Inflammatory macrophage (primary cell): ENCODE measurements around the gene ABCA2.

ENCODE experiments used
- DNase-seq, 2 donors: peaks; one replicate each; pipeline ENCODE4 v3.0.0-alpha.2; 2020 to 2022

ABCA2 gene

GRCh38 chr9:136979769-136980587 lies 48.1 kb downstream of the ABCA2 start:
- DNase-seq: no peak

GRCh38 chr9:136978865-136979544 lies 49.0 kb downstream of the ABCA2 start:
- DNase-seq: no peak

- DNase-seq: peak; percentile 18 to 45
Measured at GRCh38 chr9:136978073-136978864, 49.8 kb downstream of the ABCA2 start.

- DNase-seq: no peak
Measured at GRCh38 chr9:136977649-136978072, 50.4 kb downstream of the ABCA2 start.

- peak in 1 of 2 donors; percentile 32 for DNase-seq
Measured at GRCh38 chr9:136977223-136977622, 50.8 kb downstream of the ABCA2 start, which contains the start of gene PTGDS. Gene PTGDS (plus strand): TSS chr9:136977504. CDS start chr9:136977579, 75 bp downstream.

GRCh38 chr9:136975644-136976043 lies 52.4 kb downstream of the ABCA2 start:
- peak in 1 of 2 donors; percentile 15 for DNase-seq

GRCh38 chr9:136974817-136975535 lies 53.1 kb downstream of the ABCA2 start:
- peak in 1 of 2 donors; percentile 30 for DNase-seq

- DNase-seq: no peak
Measured at GRCh38 chr9:136973618-136974617, 54.1 kb downstream of the ABCA2 start.

- no peak for DNase-seq
Measured at GRCh38 chr9:136972743-136973142, 55.3 kb downstream of the ABCA2 start.

- no peak for DNase-seq
Measured at GRCh38 chr9:136972335-136972734, 55.7 kb downstream of the ABCA2 start.

GRCh38 chr9:136971746-136972145 lies 56.3 kb downstream of the ABCA2 start:
- no peak for DNase-seq

- DNase-seq: no peak
Measured at GRCh38 chr9:136970361-136970760, 57.7 kb downstream of the ABCA2 start.

GRCh38 chr9:136969774-136970173 lies 58.3 kb downstream of the ABCA2 start:
- DNase-seq: no peak

GRCh38 chr9:136969150-136969549 lies 58.9 kb downstream of the ABCA2 start:
- DNase-seq: no peak

- DNase-seq: no peak
Measured at GRCh38 chr9:136968333-136969127, 59.5 kb downstream of the ABCA2 start.

GRCh38 chr9:136965771-136966484 lies 62.1 kb downstream of the ABCA2 start:
- peak; percentile 61 to 62 for DNase-seq

GRCh38 chr9:136964833-136965422 lies 63.1 kb downstream of the ABCA2 start:
- no peak for DNase-seq

GRCh38 chr9:136964171-136964689 lies 63.8 kb downstream of the ABCA2 start:
- DNase-seq: no peak

GRCh38 chr9:136963751-136964150 lies 64.3 kb downstream of the ABCA2 start:
- DNase-seq: no peak
